AML-193 (cell line): ENCODE measurements around the gene ZFP3.
"Not testable (repeated sequence)": the region's sequence is repeated elsewhere in the genome, so short reads cannot be mapped to it uniquely, and the experiment has no call there.

ENCODE experiments used
- DNase-seq, 2 experiments: peaks; one replicate each; lab custom pipeline; 2025; lab: John Stamatoyannopoulos, UW

ZFP3 gene

DNA sequence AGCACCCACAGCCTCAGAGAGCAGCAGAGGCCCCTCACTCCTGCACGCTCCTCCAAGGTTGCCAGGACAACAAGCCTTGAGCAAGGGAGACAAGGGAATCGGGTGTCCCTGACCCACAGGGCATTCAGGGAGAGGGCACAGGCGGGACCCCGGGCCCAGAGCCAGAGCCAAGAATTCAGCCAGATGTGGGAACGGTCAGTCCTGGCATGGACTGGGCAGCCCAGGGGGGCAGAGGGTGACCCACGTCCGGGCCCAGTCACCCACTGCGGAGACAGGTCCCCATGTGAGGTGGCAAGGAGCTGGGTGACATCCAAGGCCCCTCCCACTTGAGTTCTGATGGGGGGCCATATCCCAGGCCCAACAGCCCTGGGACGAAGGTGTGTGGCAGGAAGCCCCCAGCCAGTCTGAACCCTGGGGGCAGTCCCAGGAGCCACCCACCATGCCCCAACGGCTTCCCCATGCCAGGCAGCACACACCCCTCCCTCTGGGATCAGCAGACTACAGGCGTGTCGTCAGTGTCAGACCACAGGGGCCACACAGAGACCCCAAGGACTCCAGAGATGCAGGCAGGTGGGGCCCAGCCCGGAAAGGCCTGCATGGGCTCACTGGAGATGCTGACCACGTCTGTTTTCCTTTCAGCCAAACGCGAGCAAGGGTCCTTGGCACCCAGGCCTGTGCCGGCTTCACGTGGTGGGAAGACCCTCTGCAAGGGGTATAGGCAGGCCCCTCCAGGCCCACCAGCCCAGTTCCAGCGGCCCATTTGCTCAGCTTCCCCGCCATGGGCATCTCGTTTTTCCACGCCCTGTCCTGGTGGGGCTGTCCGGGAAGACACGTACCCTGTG, 60.6 kb downstream of the ZFP3 start:
- no peak for DNase-seq

DNA sequence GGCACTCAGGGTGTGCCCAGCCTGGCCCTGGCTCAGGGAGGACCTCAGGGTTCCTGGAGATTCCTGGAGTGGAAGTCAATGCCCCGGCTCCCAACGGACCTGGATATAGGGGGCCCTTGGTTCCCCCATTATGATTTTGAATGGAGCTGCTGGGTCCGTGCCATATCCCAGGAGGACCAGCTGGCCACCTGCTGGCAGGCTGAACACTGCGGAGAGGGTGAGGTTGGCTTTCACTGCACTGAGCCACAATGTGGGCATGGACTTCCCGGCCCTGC, 61.1 kb downstream of the ZFP3 start:
- no peak for DNase-seq

- DNase-seq, result not testable (repeated sequence)
Measured at GRCh38 chr17:5142877-5143276, 64.6 kb downstream of the ZFP3 start.
